Measurements from ENCODE around the gene IGSF21.
A peak's percentile ranks its signal among the peaks of the same experiment; 100 is the strongest.

The IGSF21 gene

GRCh38 chr1:18204575-18204974 is 97.0 kb downstream of the IGSF21 start:
- no peak overlapping the region for H3K4me3 ChIP-seq (ENCODE audit: control insufficient read depth, low read depth, low read length)
- no peak for DNase-seq (ENCODE audit: low read depth)
- no peak for TF ChIP-seq CTCF (IDR thresholded peaks at IDR 0.05; ENCODE audit: control insufficient read depth, insufficient read depth, low read depth, low read length, missing control alignments)

- no peak for TF ChIP-seq CTCF (IDR thresholded peaks at IDR 0.05; ENCODE audit: control insufficient read depth, insufficient read depth, low read depth, low read length, missing control alignments)
- no peak for DNase-seq (ENCODE audit: low read depth)
- H3K4me3 ChIP-seq (ENCODE audit: control insufficient read depth, low read depth, low read length), result no peak overlapping the region
Observed at GRCh38 chr1:18205319-18205718, 97.7 kb downstream of the IGSF21 start.

GRCh38 chr1:18211764-18212163 is 104.2 kb downstream of the IGSF21 start:
- no peak for TF ChIP-seq CTCF (IDR thresholded peaks at IDR 0.05; ENCODE audit: control insufficient read depth, insufficient read depth, low read depth, low read length, missing control alignments)
- no peak for DNase-seq (ENCODE audit: low read depth)
- no peak overlapping the region for H3K4me3 ChIP-seq (ENCODE audit: control insufficient read depth, low read depth, low read length)

GRCh38 chr1:18217398-18218043 is 109.9 kb downstream of the IGSF21 start:
- no peak overlapping the region for H3K4me3 ChIP-seq (ENCODE audit: control insufficient read depth, low read depth, low read length)
- no peak for DNase-seq (ENCODE audit: low read depth)
- peak; percentile 28 for TF ChIP-seq CTCF (IDR thresholded peaks at IDR 0.05; ENCODE audit: control insufficient read depth, insufficient read depth, low read depth, low read length, missing control alignments)

- no peak for DNase-seq (ENCODE audit: low read depth)
- TF ChIP-seq CTCF (IDR thresholded peaks at IDR 0.05; ENCODE audit: control insufficient read depth, insufficient read depth, low read depth, low read length, missing control alignments), result no peak
- H3K4me3 ChIP-seq (ENCODE audit: control insufficient read depth, low read depth, low read length), result no peak overlapping the region
Observed at GRCh38 chr1:18229625-18230024, 122.0 kb downstream of the IGSF21 start.

GRCh38 chr1:18230321-18230720 is 122.7 kb downstream of the IGSF21 start:
- TF ChIP-seq CTCF (IDR thresholded peaks at IDR 0.05; ENCODE audit: control insufficient read depth, insufficient read depth, low read depth, low read length, missing control alignments), result no peak
- no peak for DNase-seq (ENCODE audit: low read depth)
- H3K4me3 ChIP-seq (ENCODE audit: control insufficient read depth, low read depth, low read length), result no peak overlapping the region

Measured in AG09309 (cell line).